Mesendoderm (in vitro differentiated cells): ENCODE measurements around the gene CEP170.

ENCODE experiments used
- DNase-seq: peaks from one replicate; pipeline ENCODE4 v3.0.0; 2013
- H2AK5ac ChIP-seq: 2 replicates; pipeline ENCODE4 v1.6.1; 2013; ENCODE audit warnings: low read length, inconsistent platforms
- H2BK120ac ChIP-seq: 2 replicates; pipeline ENCODE4 v1.6.1; 2013; ENCODE audit warnings: low read depth, mild to moderate bottlenecking, low read length, moderate library complexity, mixed read lengths
- H2BK15ac ChIP-seq: replicated peaks from 2 replicates; pipeline ENCODE4 v1.6.1; 2013; ENCODE audit warnings: low read depth, mild to moderate bottlenecking, moderate library complexity
- H2BK5ac ChIP-seq: 2 replicates; pipeline ENCODE4 v1.6.1; 2013; ENCODE audit warnings: low read length, inconsistent platforms
- H3K18ac ChIP-seq: 2 replicates; pipeline ENCODE4 v1.6.1; 2013; ENCODE audit warnings: mild to moderate bottlenecking, low read length, mixed read lengths
- H3K23ac ChIP-seq: one replicate; pipeline ENCODE4 v1.6.1; 2013; ENCODE audit warnings: low read length
- H3K27ac ChIP-seq: 2 replicates; pipeline ENCODE4 v1.5.1; 2013; ENCODE audit warnings: low read depth, mild to moderate bottlenecking, inconsistent platforms, low read length, moderate library complexity
- H3K27me3 ChIP-seq: 2 replicates; pipeline ENCODE4 v1.6.1; 2013; ENCODE audit warnings: low read length, control low read depth, mild to moderate bottlenecking, inconsistent platforms; ENCODE audit not compliant: insufficient read depth, poor library complexity
- H3K36me3 ChIP-seq: 2 replicates; pipeline ENCODE4 v1.6.1; 2013; ENCODE audit warnings: low read length, inconsistent platforms; ENCODE audit not compliant: control insufficient read depth, insufficient read depth
- H3K4ac ChIP-seq: one replicate; pipeline ENCODE4 v1.6.1; 2013; ENCODE audit warnings: low read depth, mild to moderate bottlenecking, low read length, moderate library complexity
- H3K4me1 ChIP-seq: 2 replicates; pipeline ENCODE4 v1.6.1; 2013; ENCODE audit warnings: low read depth, low read length, inconsistent platforms; ENCODE audit not compliant: control insufficient read depth
- H3K4me2 ChIP-seq: 2 replicates; pipeline ENCODE4 v1.6.1; 2013; ENCODE audit warnings: low read length
- H3K4me3 ChIP-seq: 2 replicates; pipeline ENCODE4 v1.5.1; 2013; ENCODE audit warnings: mild to moderate bottlenecking, low read length
- H3K56ac ChIP-seq: one replicate; pipeline ENCODE4 v1.6.1; 2013; ENCODE audit warnings: low read length
- H3K79me1 ChIP-seq: 2 replicates; pipeline ENCODE4 v1.6.1; 2013; ENCODE audit warnings: low read length, inconsistent platforms
- H3K79me2 ChIP-seq: 2 replicates; pipeline ENCODE4 v1.6.1; 2013; ENCODE audit warnings: mild to moderate bottlenecking, low read length; ENCODE audit not compliant: control insufficient read depth, insufficient read depth
- H3K9ac ChIP-seq: 2 replicates; pipeline ENCODE4 v1.6.1; 2013; ENCODE audit warnings: low read length, inconsistent platforms
- H4K5ac ChIP-seq: one replicate; pipeline ENCODE4 v1.6.1; 2013; ENCODE audit warnings: low read length
- H4K8ac ChIP-seq: one replicate; pipeline ENCODE4 v1.6.1; 2013; ENCODE audit warnings: low read depth, mild to moderate bottlenecking, control low read depth, low read length, moderate library complexity
- WGBS: extraction: QIAGEN DNeasy Blood & Tissue Kit; methylation state at CpG from one replicate; pipeline ENCODE4 v1.1.7; 2013; ENCODE audit warnings: low lambda C conversion rate, missing lambda C conversion rate; ENCODE audit not compliant: insufficient coverage; ENCODE audit errors: extremely low coverage; 5-methylcytosine and 5-hydroxymethylcytosine counted together

CEP170 gene

GRCh38 chr1:243253211-243253925 is 1.7 kb downstream of the CEP170 start:
- no CpG with 5 or more reads among the region's 8 CpGs for WGBS
- Histone ChIP-seq H3K36me3 (no peaks in the 10 kb centered on the region), H3K79me2 (peaks cover 40% of the 10 kb centered on the region), H2BK5ac (no peak overlapping the region), H3K9ac (peak overlapping the region; percentile 91), H2BK120ac (no peak overlapping the region), H4K8ac (no peak overlapping the region), H3K18ac (no peak overlapping the region), H4K5ac (no peak overlapping the region), H3K23ac (no peak overlapping the region), H3K4me1 (no peaks in the 10 kb centered on the region), H3K4me2 (peak overlapping the region; percentile 88), H3K56ac (peak overlapping the region; percentile 79), H3K79me1 (peaks cover under 1% of the 10 kb centered on the region), H3K4me3 (peak overlapping the region; percentile 87), H3K27me3 (no peaks in the 10 kb centered on the region), H2BK15ac (no peak overlapping the region), H3K4ac (no peak overlapping the region), H3K27ac (no peak overlapping the region), H2AK5ac (no peak overlapping the region)
- DNase-seq = no peak

GRCh38 chr1:243251539-243251938 is 3.5 kb downstream of the CEP170 start:
- Histone ChIP-seq H3K36me3 (no peaks in the 10 kb centered on the region), H2AK5ac (no peak overlapping the region), H4K5ac (no peak overlapping the region), H3K4me2 (no peak overlapping the region), H3K9ac (no peak overlapping the region), H3K4me1 (no peaks in the 10 kb centered on the region), H3K79me1 (peaks cover 2% of the 10 kb centered on the region), H4K8ac (no peak overlapping the region), H3K23ac (no peak overlapping the region), H3K4me3 (no peak overlapping the region), H3K79me2 (peaks cover 54% of the 10 kb centered on the region), H3K56ac (no peak overlapping the region), H3K27me3 (no peaks in the 10 kb centered on the region), H2BK120ac (no peak overlapping the region), H3K27ac (no peak overlapping the region), H2BK15ac (no peak overlapping the region), H3K4ac (no peak overlapping the region), H3K18ac (no peak overlapping the region), H2BK5ac (no peak overlapping the region)
- no CpG with 5 or more reads among the region's 1 CpG for WGBS
- no peak for DNase-seq

GRCh38 chr1:243250102-243250501 is 5.0 kb downstream of the CEP170 start:
- H3K79me2 ChIP-seq = peaks cover 60% of the 10 kb centered on the region
- no peak overlapping the region for H2AK5ac ChIP-seq
- H4K8ac ChIP-seq = no peak overlapping the region
- H4K5ac ChIP-seq = no peak overlapping the region
- no peak overlapping the region for H3K23ac ChIP-seq
- no peaks in the 10 kb centered on the region for H3K4me1 ChIP-seq
- H3K36me3 ChIP-seq = no peaks in the 10 kb centered on the region
- no peak overlapping the region for H3K18ac ChIP-seq
- H3K4ac ChIP-seq = no peak overlapping the region
- H3K4me2 ChIP-seq = no peak overlapping the region
- H2BK15ac ChIP-seq = no peak overlapping the region
- no peaks in the 10 kb centered on the region for H3K27me3 ChIP-seq
- peaks cover 2% of the 10 kb centered on the region for H3K79me1 ChIP-seq
- no peak overlapping the region for H3K9ac ChIP-seq
- WGBS = 100% methylated on average over 1 of the region's 3 CpGs
- H3K27ac ChIP-seq = no peak overlapping the region
- no peak overlapping the region for H2BK5ac ChIP-seq
- no peak overlapping the region for H2BK120ac ChIP-seq
- no peak overlapping the region for H3K56ac ChIP-seq
- H3K4me3 ChIP-seq = no peak overlapping the region
- no peak for DNase-seq

- H3K56ac ChIP-seq = no peak overlapping the region
These were observed 5.9 kb downstream of the CEP170 start for GRCh38 chr1:243249214-243249613.

GRCh38 chr1:243247901-243248300 is 7.2 kb downstream of the CEP170 start:
- Histone ChIP-seq H2BK120ac (no peak overlapping the region), H2BK15ac (no peak overlapping the region), H3K9ac (no peak overlapping the region), H4K8ac (no peak overlapping the region), H3K79me2 (peaks cover 62% of the 10 kb centered on the region), H3K18ac (no peak overlapping the region), H2BK5ac (no peak overlapping the region), H3K36me3 (no peaks in the 10 kb centered on the region), H3K4me1 (no peaks in the 10 kb centered on the region), H3K23ac (no peak overlapping the region), H4K5ac (no peak overlapping the region), H3K4ac (no peak overlapping the region), H3K27ac (no peak overlapping the region), H3K4me3 (no peak overlapping the region), H3K27me3 (no peaks in the 10 kb centered on the region), H2AK5ac (no peak overlapping the region), H3K79me1 (peaks cover 3% of the 10 kb centered on the region), H3K56ac (no peak overlapping the region), H3K4me2 (no peak overlapping the region)
- no peak for DNase-seq
- WGBS = no CpG with 5 or more reads among the region's 3 CpGs

More at GRCh38 chr1:243249214-243249613, 5.9 kb downstream of the CEP170 start:
- Histone ChIP-seq H3K4me1 (no peaks in the 10 kb centered on the region), H3K4ac (no peak overlapping the region), H4K5ac (no peak overlapping the region), H2BK5ac (no peak overlapping the region), H3K27me3 (no peaks in the 10 kb centered on the region), H3K18ac (no peak overlapping the region), H2AK5ac (no peak overlapping the region), H4K8ac (no peak overlapping the region), H2BK15ac (no peak overlapping the region), H3K4me2 (no peak overlapping the region), H3K27ac (no peak overlapping the region), H3K9ac (no peak overlapping the region), H3K4me3 (no peak overlapping the region), H3K79me1 (peaks cover 2% of the 10 kb centered on the region), H3K23ac (no peak overlapping the region), H2BK120ac (no peak overlapping the region), H3K36me3 (no peaks in the 10 kb centered on the region), H3K79me2 (peaks cover 66% of the 10 kb centered on the region)
- no peak for DNase-seq
- no CpG with 5 or more reads among the region's 3 CpGs for WGBS

- Histone ChIP-seq H3K4me2 (no peak overlapping the region), H3K36me3 (no peaks in the 10 kb centered on the region), H2BK15ac (no peak overlapping the region), H3K4ac (no peak overlapping the region), H3K79me2 (peaks cover 66% of the 10 kb centered on the region), H3K18ac (no peak overlapping the region), H3K9ac (no peak overlapping the region), H2BK5ac (no peak overlapping the region), H3K4me1 (no peaks in the 10 kb centered on the region), H3K27me3 (no peaks in the 10 kb centered on the region), H4K5ac (no peak overlapping the region), H3K79me1 (peaks cover 3% of the 10 kb centered on the region), H2AK5ac (no peak overlapping the region), H3K27ac (no peak overlapping the region), H3K4me3 (no peak overlapping the region), H4K8ac (no peak overlapping the region), H3K23ac (no peak overlapping the region), H3K56ac (no peak overlapping the region), H2BK120ac (no peak overlapping the region)
- no CpG with 5 or more reads among the region's 1 CpG for WGBS
- DNase-seq = no peak
These were observed 8.2 kb downstream of the CEP170 start for GRCh38 chr1:243246916-243247315.
